ENCODE results near the gene ZG16. TPM values are rescaled to one million over a fixed set of nuclear protein-coding genes. Genes with fewer than 3 reads are reported as not detected.
A peak's percentile ranks its signal among the peaks of the same experiment; 100 is the strongest.

ZG16 gene
- total and polyA plus RNA-seq, 9 donors, result 0.05 to 0.13 TPM; not detected in 7

- no peak for DNase-seq
- WGBS (ENCODE audit: insufficient coverage), result 35% methylated on average over 19 of the region's 25 CpGs
- H3K27ac ChIP-seq (ENCODE audit: low read length), result peak overlapping the region; percentile 81
These were observed 30.3 kb downstream of the ZG16 start for GRCh38 chr16:29808219-29808900.

GRCh38 chr16:29809031-29809747 lies 31.1 kb downstream of the ZG16 start:
- peaks cover 76% of the 10 kb centered on the region for H3K4me1 ChIP-seq (ENCODE audit: control insufficient read depth, insufficient read depth, low read length)
- peaks cover 2% of the 10 kb centered on the region for H3K27me3 ChIP-seq (ENCODE audit: control insufficient read depth, insufficient read depth, low read length)
- no peak for DNase-seq
- peaks cover 26% of the 10 kb centered on the region for H3K36me3 ChIP-seq (ENCODE audit: control insufficient read depth, insufficient read depth, low read length)
- WGBS (ENCODE audit: insufficient coverage), result 75% methylated on average over 20 of the region's 31 CpGs
- no peaks in the 10 kb centered on the region for H3K9me3 ChIP-seq (replicated peaks; ENCODE audit: control insufficient read depth, low read depth, low read length)
- no peak overlapping the region for H3K27ac ChIP-seq (ENCODE audit: low read length)
- no peak overlapping the region for H3K4me3 ChIP-seq (ENCODE audit: low read length)

More at GRCh38 chr16:29808219-29808900, 30.3 kb downstream of the ZG16 start:
- no peaks in the 10 kb centered on the region for H3K9me3 ChIP-seq (replicated peaks; ENCODE audit: control insufficient read depth, low read depth, low read length)
- H3K36me3 ChIP-seq (ENCODE audit: control insufficient read depth, insufficient read depth, low read length), result peaks cover 33% of the 10 kb centered on the region
- peak overlapping the region; percentile 56 for H3K4me3 ChIP-seq (ENCODE audit: low read length)
- H3K4me1 ChIP-seq (ENCODE audit: control insufficient read depth, insufficient read depth, low read length), result peaks cover 75% of the 10 kb centered on the region
- H3K27me3 ChIP-seq (ENCODE audit: control insufficient read depth, insufficient read depth, low read length), result peaks cover 2% of the 10 kb centered on the region

- H3K36me3 ChIP-seq (ENCODE audit: control insufficient read depth, insufficient read depth, low read length), result peaks cover 26% of the 10 kb centered on the region
- peak overlapping the region; percentile 99 for H3K27ac ChIP-seq (ENCODE audit: low read length)
- H3K9me3 ChIP-seq (replicated peaks; ENCODE audit: control insufficient read depth, low read depth, low read length), result no peaks in the 10 kb centered on the region
- peak overlapping the region; percentile 2 for H3K4me3 ChIP-seq (ENCODE audit: low read length)
- WGBS (ENCODE audit: insufficient coverage), result 35% methylated on average over 7 of the region's 23 CpGs
- DNase-seq, result peak; percentile 50
- peaks cover 78% of the 10 kb centered on the region for H3K4me1 ChIP-seq (ENCODE audit: control insufficient read depth, insufficient read depth, low read length)
- H3K27me3 ChIP-seq (ENCODE audit: control insufficient read depth, insufficient read depth, low read length), result peaks cover 2% of the 10 kb centered on the region
These were observed 32.0 kb downstream of the ZG16 start for GRCh38 chr16:29809850-29810698.

GRCh38 chr16:29810699-29811169 lies 32.7 kb downstream of the ZG16 start:
- peaks cover 2% of the 10 kb centered on the region for H3K27me3 ChIP-seq (ENCODE audit: control insufficient read depth, insufficient read depth, low read length)
- H3K4me1 ChIP-seq (ENCODE audit: control insufficient read depth, insufficient read depth, low read length), result peaks cover 82% of the 10 kb centered on the region
- no peak for DNase-seq
- peak overlapping the region; percentile 56 for H3K4me3 ChIP-seq (ENCODE audit: low read length)
- 24% methylated on average over 8 of the region's 9 CpGs for WGBS (ENCODE audit: insufficient coverage)
- H3K36me3 ChIP-seq (ENCODE audit: control insufficient read depth, insufficient read depth, low read length), result peaks cover 26% of the 10 kb centered on the region
- H3K9me3 ChIP-seq (replicated peaks; ENCODE audit: control insufficient read depth, low read depth, low read length), result no peaks in the 10 kb centered on the region
- peak overlapping the region; percentile 99 for H3K27ac ChIP-seq (ENCODE audit: low read length)

- Histone ChIP-seq H3K27ac (ENCODE audit: low read length) (peak overlapping the region; percentile 99), H3K4me3 (ENCODE audit: low read length) (peak overlapping the region; percentile 56), H3K4me1 (ENCODE audit: control insufficient read depth, insufficient read depth, low read length) (peaks cover 84% of the 10 kb centered on the region), H3K36me3 (ENCODE audit: control insufficient read depth, insufficient read depth, low read length) (peaks cover 26% of the 10 kb centered on the region), H3K27me3 (ENCODE audit: control insufficient read depth, insufficient read depth, low read length) (peaks cover 2% of the 10 kb centered on the region), H3K9me3 (replicated peaks; ENCODE audit: control insufficient read depth, low read depth, low read length) (no peaks in the 10 kb centered on the region)
- under 1% methylated on average over 29 of the region's 31 CpGs for WGBS (ENCODE audit: insufficient coverage)
- DNase-seq, result peak; percentile 96
These were observed 33.3 kb downstream of the ZG16 start for GRCh38 chr16:29811170-29811895.

- peaks cover 26% of the 10 kb centered on the region for H3K36me3 ChIP-seq (ENCODE audit: control insufficient read depth, insufficient read depth, low read length)
- no peaks in the 10 kb centered on the region for H3K9me3 ChIP-seq (replicated peaks; ENCODE audit: control insufficient read depth, low read depth, low read length)
- H3K27ac ChIP-seq (ENCODE audit: low read length), result peak within 1 kb of the TSS; percentile 99
- H3K27me3 ChIP-seq (ENCODE audit: control insufficient read depth, insufficient read depth, low read length), result peaks cover 2% of the 10 kb centered on the region
- peak within 1 kb of the TSS; percentile 56 for H3K4me3 ChIP-seq (ENCODE audit: low read length)
- peaks cover 91% of the 10 kb centered on the region for H3K4me1 ChIP-seq (ENCODE audit: control insufficient read depth, insufficient read depth, low read length)
- WGBS (ENCODE audit: insufficient coverage), result under 1% methylated on average over 45 of the region's 69 CpGs
- DNase-seq, result peak; percentile 94
These were observed 34.0 kb downstream of the ZG16 start, which contains the start of gene PRRT2 for GRCh38 chr16:29811896-29812665. Gene PRRT2 (plus strand): TSS chr16:29812193. CDS start chr16:29813055, 862 bp downstream.

GRCh38 chr16:29812754-29813643 lies 34.9 kb downstream of the ZG16 start:
- WGBS (ENCODE audit: insufficient coverage), result 30% methylated on average over 6 of the region's 9 CpGs
- H3K27me3 ChIP-seq (ENCODE audit: control insufficient read depth, insufficient read depth, low read length), result peaks cover 2% of the 10 kb centered on the region
- DNase-seq, result peak; percentile 29
- H3K9me3 ChIP-seq (replicated peaks; ENCODE audit: control insufficient read depth, low read depth, low read length), result no peaks in the 10 kb centered on the region
- H3K27ac ChIP-seq (ENCODE audit: low read length), result peak overlapping the region; percentile 99
- peaks cover 31% of the 10 kb centered on the region for H3K36me3 ChIP-seq (ENCODE audit: control insufficient read depth, insufficient read depth, low read length)
- peaks cover 84% of the 10 kb centered on the region for H3K4me1 ChIP-seq (ENCODE audit: control insufficient read depth, insufficient read depth, low read length)
- H3K4me3 ChIP-seq (ENCODE audit: low read length), result peak overlapping the region; percentile 56

GRCh38 chr16:29813644-29814562 lies 35.8 kb downstream of the ZG16 start:
- H3K27ac ChIP-seq (ENCODE audit: low read length), result peak overlapping the region; percentile 51
- H3K36me3 ChIP-seq (ENCODE audit: control insufficient read depth, insufficient read depth, low read length), result peaks cover 32% of the 10 kb centered on the region
- H3K9me3 ChIP-seq (replicated peaks; ENCODE audit: control insufficient read depth, low read depth, low read length), result no peaks in the 10 kb centered on the region
- 40% methylated on average over 15 of the region's 24 CpGs for WGBS (ENCODE audit: insufficient coverage)
- peaks cover 2% of the 10 kb centered on the region for H3K27me3 ChIP-seq (ENCODE audit: control insufficient read depth, insufficient read depth, low read length)
- H3K4me3 ChIP-seq (ENCODE audit: low read length), result peak overlapping the region; percentile 56
- peaks cover 75% of the 10 kb centered on the region for H3K4me1 ChIP-seq (ENCODE audit: control insufficient read depth, insufficient read depth, low read length)
- DNase-seq, result no peak

All from muscle of leg (tissue), 11 donors.